Activated naive CD4-positive, alpha-beta T cell treated with Interleukin-2 at 50 U/mL for 16 hours (primary cell): ENCODE measurements around the gene VAMP8.
"Not testable (repeated sequence)": the region's sequence is repeated elsewhere in the genome, so short reads cannot be mapped to it uniquely, and the experiment has no call there.

Experiments used
- DNase-seq: peaks from one replicate; pipeline ENCODE4 v3.0.0-alpha.2; 2020

The VAMP8 gene

GRCh38 chr2:85583667-85584353, 6.4 kb downstream of the VAMP8 start:
- DNase-seq, result peak; percentile 44

GRCh38 chr2:85584354-85584856, 7.0 kb downstream of the VAMP8 start, which contains the start of gene VAMP5:
Gene VAMP5 (plus strand): TSS chr2:85584431. CDS start chr2:85584491, 60 bp downstream.
- DNase-seq, result peak; percentile 19

GRCh38 chr2:85584857-85585780, 7.7 kb downstream of the VAMP8 start:
- peak; percentile 24 for DNase-seq

GRCh38 chr2:85585781-85586105, 8.4 kb downstream of the VAMP8 start:
- DNase-seq, result no peak

- no peak for DNase-seq
These were observed 10.8 kb downstream of the VAMP8 start for GRCh38 chr2:85588236-85588635.

- DNase-seq, result no peak
These were observed 11.3 kb downstream of the VAMP8 start for GRCh38 chr2:85588645-85589044.

- no peak for DNase-seq
These were observed 11.8 kb downstream of the VAMP8 start for GRCh38 chr2:85589181-85589580.

GRCh38 chr2:85589982-85590791, 12.8 kb downstream of the VAMP8 start:
- DNase-seq, result no peak

GRCh38 chr2:85590950-85591349, 13.6 kb downstream of the VAMP8 start:
- DNase-seq, result no peak

GRCh38 chr2:85591563-85591962, 14.2 kb downstream of the VAMP8 start:
- no peak for DNase-seq

- not testable (repeated sequence) for DNase-seq
These were observed 14.9 kb downstream of the VAMP8 start for GRCh38 chr2:85592299-85592698.

GRCh38 chr2:85593023-85593422, 15.6 kb downstream of the VAMP8 start:
- no peak for DNase-seq

- DNase-seq, result no peak
These were observed 17.4 kb downstream of the VAMP8 start for GRCh38 chr2:85594715-85595300.

- DNase-seq, result peak; percentile 91
These were observed 18.1 kb downstream of the VAMP8 start, which contains the start of gene RNF181 for GRCh38 chr2:85595301-85596025. Gene RNF181 (plus strand): TSS chr2:85595745. CDS start chr2:85595764, 19 bp downstream.

- no peak for DNase-seq
These were observed 18.6 kb downstream of the VAMP8 start for GRCh38 chr2:85596026-85596333.

GRCh38 chr2:85596486-85597143, 19.2 kb downstream of the VAMP8 start:
- DNase-seq, result no peak

GRCh38 chr2:85597241-85597640, 19.9 kb downstream of the VAMP8 start:
- DNase-seq, result no peak

- DNase-seq, result no peak
These were observed 21.4 kb downstream of the VAMP8 start for GRCh38 chr2:85598594-85599340.

- DNase-seq, result no peak
These were observed 22.3 kb downstream of the VAMP8 start for GRCh38 chr2:85599468-85600234.

GRCh38 chr2:85600235-85600575, 22.8 kb downstream of the VAMP8 start:
- DNase-seq, result no peak
